Measurements from ENCODE around the gene PAM. TPM values are rescaled to one million over a fixed set of nuclear protein-coding genes. Genes with fewer than 3 reads are reported as not detected.

The PAM gene
- total RNA-seq, 1 donor from 2014 or later, result 940 TPM

- Histone ChIP-seq H3K9me3 (no peaks in the 10 kb centered on the region), H3K27ac (no peak overlapping the region), H3K4me3 (no peak overlapping the region), H3K4me1 (no peaks in the 10 kb centered on the region), H3K36me3 (no peaks in the 10 kb centered on the region), H3K27me3 (no peaks in the 10 kb centered on the region)
- DNase-seq (ENCODE audit: low spot score in 2 of 2), result no peak
- TF ChIP-seq CTCF (IDR thresholded peaks at IDR 0.05), result no peak
- intact Hi-C loops (cut with DNase I), result no loop called here
These were observed 103.7 kb downstream of the PAM start for GRCh38 chr5:102858808-102859207.

- Histone ChIP-seq H3K27me3 (no peaks in the 10 kb centered on the region), H3K9me3 (no peaks in the 10 kb centered on the region), H3K36me3 (no peaks in the 10 kb centered on the region), H3K4me3 (no peak overlapping the region), H3K4me1 (no peaks in the 10 kb centered on the region), H3K27ac (no peak overlapping the region)
- intact Hi-C loops (cut with DNase I), result loop anchor here (10.0 kb wide), 1 partner anchor 55 kb away; no protein-coding TSS in a partner anchor
- DNase-seq (ENCODE audit: low spot score in 2 of 2), result no peak
- no peak for TF ChIP-seq CTCF (IDR thresholded peaks at IDR 0.05)
These were observed 104.9 kb downstream of the PAM start for GRCh38 chr5:102860035-102860434.

- no peak for DNase-seq (ENCODE audit: low spot score in 2 of 2)
- Histone ChIP-seq H3K4me3 (no peak overlapping the region), H3K9me3 (no peaks in the 10 kb centered on the region), H3K36me3 (no peaks in the 10 kb centered on the region), H3K4me1 (peaks cover 0 to 18% of the 10 kb centered on the region in 2 donors), H3K27me3 (no peaks in the 10 kb centered on the region), H3K27ac (peak overlapping the region; percentile 26 to 42)
- intact Hi-C loops (cut with DNase I), result loop anchor here (10.0 kb wide), 1 partner anchor 58 kb away; no protein-coding TSS in a partner anchor
- no peak for TF ChIP-seq CTCF (IDR thresholded peaks at IDR 0.05)
These were observed 108.0 kb downstream of the PAM start for GRCh38 chr5:102863058-102863457.

- H3K27me3 ChIP-seq, result no peaks in the 10 kb centered on the region
These were observed 108.9 kb downstream of the PAM start for GRCh38 chr5:102863764-102864560.

GRCh38 chr5:102865171-102865509 lies 110.0 kb downstream of the PAM start:
- H3K36me3 ChIP-seq, result no peaks in the 10 kb centered on the region
- peak overlapping the region; percentile 92 to 96 for H3K27ac ChIP-seq
- peak overlapping the region; percentile 71 to 73 for H3K4me3 ChIP-seq
- H3K4me1 ChIP-seq, result peaks cover 0 to 32% of the 10 kb centered on the region in 2 donors
- TF ChIP-seq CTCF (IDR thresholded peaks at IDR 0.05), result no peak
- H3K9me3 ChIP-seq, result no peaks in the 10 kb centered on the region
- no peaks in the 10 kb centered on the region for H3K27me3 ChIP-seq
- no peak for DNase-seq (ENCODE audit: low spot score in 2 of 2)
- intact Hi-C loops (cut with DNase I), result loop anchor here (1.0 to 10.0 kb wide), 5 partner anchors 43 to 109 kb away; no protein-coding TSS in a partner anchor

More at GRCh38 chr5:102863764-102864560, 108.9 kb downstream of the PAM start:
- Histone ChIP-seq H3K27ac (peak overlapping the region; percentile 92 to 96), H3K4me1 (peaks cover 0 to 26% of the 10 kb centered on the region in 2 donors), H3K4me3 (no peak overlapping the region), H3K36me3 (no peaks in the 10 kb centered on the region), H3K9me3 (no peaks in the 10 kb centered on the region)
- no peak for TF ChIP-seq CTCF (IDR thresholded peaks at IDR 0.05)
- intact Hi-C loops (cut with DNase I), result loop anchor here (10.0 kb wide), 1 partner anchor 59 kb away; no protein-coding TSS in a partner anchor
- DNase-seq (ENCODE audit: low spot score in 2 of 2), result no peak

Measured in ascending aorta (tissue), 2 donors.